Measurements from ENCODE around the gene MAP2K4.

GRCh38 chr17:12048843-12049473 is 28.3 kb downstream of the MAP2K4 start:
- no peak for TF ChIP-seq EZH2 (IDR thresholded peaks at IDR 0.05; ENCODE audit: insufficient read depth, poor library complexity, severe bottlenecking)
- TF ChIP-seq EZH2phosphoT487 (IDR thresholded peaks at IDR 0.05; ENCODE audit: insufficient read depth, low read depth) = no peak
